ENCODE measurements around the gene AHCYL1. TPM values are rescaled to one million over a fixed set of nuclear protein-coding genes. Genes with fewer than 3 reads are reported as not detected.
"Not testable (repeated sequence)": the region's sequence is repeated elsewhere in the genome, so short reads cannot be mapped to it uniquely, and the experiment has no call there.

Gene AHCYL1
- total RNA-seq, 3 donors from 2014 or later, result 87.5 to 116 (median 87.8) TPM

DNA sequence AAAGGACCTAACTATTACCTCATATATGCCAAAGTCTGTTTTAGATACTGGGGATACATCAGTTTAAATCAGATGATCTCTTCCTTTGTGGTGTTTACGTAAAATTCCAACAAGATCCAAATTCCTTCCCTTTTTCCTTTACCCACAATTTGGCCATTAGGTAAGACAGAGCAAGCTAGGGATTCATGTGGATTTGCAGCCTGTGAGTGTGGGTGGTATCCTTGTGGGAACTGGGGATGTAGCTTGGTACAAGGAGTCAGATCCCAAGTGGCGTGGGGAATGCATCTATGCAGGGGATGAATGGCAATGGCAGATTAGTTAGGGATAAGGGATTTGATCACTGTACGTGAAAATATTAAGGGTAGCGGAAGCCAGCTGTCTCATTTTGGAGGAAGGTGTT, 40.0 kb downstream of the AHCYL1 start:
- Histone ChIP-seq H3K4me1 (ENCODE audit: low read depth) (no peaks in the 10 kb centered on the region), H3K9me3 (no peaks in the 10 kb centered on the region), H3K4me3 (no peak overlapping the region), H3K36me3 (ENCODE audit: low read depth) (peaks cover 7% of the 10 kb centered on the region)
- ATAC-seq (no peak), DNase-seq (no peak)
- intact Hi-C loops (cut with DNase I, micrococcal nuclease), result no loop called here
- TF ChIP-seq, protein P1, sequence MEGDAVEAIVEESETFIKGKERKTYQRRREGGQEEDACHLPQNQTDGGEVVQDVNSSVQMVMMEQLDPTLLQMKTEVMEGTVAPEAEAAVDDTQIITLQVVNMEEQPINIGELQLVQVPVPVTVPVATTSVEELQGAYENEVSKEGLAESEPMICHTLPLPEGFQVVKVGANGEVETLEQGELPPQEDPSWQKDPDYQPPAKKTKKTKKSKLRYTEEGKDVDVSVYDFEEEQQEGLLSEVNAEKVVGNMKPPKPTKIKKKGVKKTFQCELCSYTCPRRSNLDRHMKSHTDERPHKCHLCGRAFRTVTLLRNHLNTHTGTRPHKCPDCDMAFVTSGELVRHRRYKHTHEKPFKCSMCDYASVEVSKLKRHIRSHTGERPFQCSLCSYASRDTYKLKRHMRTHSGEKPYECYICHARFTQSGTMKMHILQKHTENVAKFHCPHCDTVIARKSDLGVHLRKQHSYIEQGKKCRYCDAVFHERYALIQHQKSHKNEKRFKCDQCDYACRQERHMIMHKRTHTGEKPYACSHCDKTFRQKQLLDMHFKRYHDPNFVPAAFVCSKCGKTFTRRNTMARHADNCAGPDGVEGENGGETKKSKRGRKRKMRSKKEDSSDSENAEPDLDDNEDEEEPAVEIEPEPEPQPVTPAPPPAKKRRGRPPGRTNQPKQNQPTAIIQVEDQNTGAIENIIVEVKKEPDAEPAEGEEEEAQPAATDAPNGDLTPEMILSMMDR (IDR thresholded peaks at IDR 0.05), result no peak

DNA sequence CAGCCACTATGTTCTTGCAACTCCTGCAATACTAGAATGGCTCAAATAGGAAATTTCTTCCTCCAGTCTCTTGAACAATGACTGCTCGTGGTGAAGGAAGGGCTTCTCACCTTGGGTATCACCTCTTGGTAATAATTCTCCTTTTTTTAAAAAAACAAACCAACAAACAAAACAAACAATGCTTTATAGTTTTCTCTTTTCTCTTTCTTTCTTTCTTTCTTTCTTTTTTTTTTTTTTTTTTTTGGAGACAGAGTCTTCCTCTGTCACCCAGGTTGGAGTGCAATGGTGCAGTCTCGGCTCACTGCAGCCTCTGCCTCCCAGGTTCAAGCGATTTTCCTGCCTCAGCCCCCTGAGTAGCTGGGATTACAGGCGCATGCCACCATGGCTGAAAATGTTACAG, 46.1 kb downstream of the AHCYL1 start:
- H3K9me3 ChIP-seq; H3K4me1 ChIP-seq (ENCODE audit: low read depth); intact Hi-C loops (cut with DNase I, micrococcal nuclease); ATAC-seq; H3K4me3 ChIP-seq; H3K36me3 ChIP-seq (ENCODE audit: low read depth); DNase-seq: not testable (repeated sequence)

DNA sequence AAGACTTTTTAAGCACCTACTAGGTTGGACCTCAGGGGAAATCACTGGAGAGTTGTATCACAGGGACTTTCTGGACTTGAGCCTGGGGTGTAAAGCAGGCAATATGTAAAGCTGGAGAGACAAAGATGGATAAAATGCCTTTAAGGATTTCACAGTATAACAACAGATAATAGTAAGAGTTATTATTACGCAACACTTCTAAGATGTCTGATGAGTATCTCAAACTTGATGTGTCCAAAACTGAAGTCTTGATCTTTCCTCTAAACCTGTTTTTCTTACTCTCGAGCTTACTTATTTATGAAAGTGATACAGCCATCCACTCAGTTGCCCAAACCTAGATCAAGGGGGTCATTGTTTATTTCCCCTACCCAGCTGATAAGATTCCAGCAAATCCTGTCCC, 47.8 kb downstream of the AHCYL1 start:
- DNase-seq, result no peak
- no peak for ATAC-seq
- intact Hi-C loops (cut with DNase I, micrococcal nuclease), result no loop called here
- Histone ChIP-seq H3K36me3 (ENCODE audit: low read depth) (no peaks in the 10 kb centered on the region), H3K9me3 (no peaks in the 10 kb centered on the region), H3K4me1 (ENCODE audit: low read depth) (peaks cover 10% of the 10 kb centered on the region), H3K4me3 (no peak overlapping the region)
- TF ChIP-seq, protein P1 (IDR thresholded peaks at IDR 0.05), result no peak

DNA sequence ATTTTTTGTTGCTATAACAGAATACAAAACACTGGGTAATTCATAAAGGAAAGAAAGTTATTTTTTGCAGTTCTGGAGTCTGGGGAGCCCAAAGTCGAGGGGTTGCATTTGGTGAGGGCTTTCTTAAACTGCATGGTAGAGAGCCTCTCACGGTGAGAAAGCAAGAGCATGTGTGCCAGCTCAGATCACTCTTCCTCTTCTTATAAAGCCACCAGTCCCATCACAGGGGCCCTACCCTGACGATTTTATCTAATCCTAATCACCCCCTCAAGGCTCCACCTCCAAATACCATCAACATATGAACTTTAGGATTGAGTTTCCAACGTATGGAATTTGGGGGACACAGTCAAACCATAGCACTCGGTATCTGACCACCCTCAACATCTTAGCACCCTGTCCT, 48.9 kb downstream of the AHCYL1 start:
- ATAC-seq, result no peak

DNA sequence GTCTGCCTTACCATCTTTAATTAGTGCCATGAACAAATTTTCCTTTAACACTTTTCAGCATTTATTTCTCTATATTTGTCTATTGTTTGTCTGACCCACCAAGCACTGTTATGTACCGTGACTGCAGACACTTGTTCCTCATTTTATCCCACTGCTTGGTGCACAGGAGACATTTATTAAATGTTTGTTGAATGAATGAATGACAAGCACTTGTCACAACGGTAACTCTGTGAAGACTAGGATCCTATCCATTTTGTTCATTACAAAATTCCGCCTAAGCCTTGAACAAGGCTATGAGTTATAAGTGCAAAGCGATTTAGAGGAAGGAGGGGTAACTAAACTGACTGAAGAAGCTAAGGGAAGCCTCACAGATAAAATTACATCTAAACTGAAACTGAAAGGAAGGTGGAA, 49.5 kb downstream of the AHCYL1 start:
- H3K4me3 ChIP-seq, result no peak overlapping the region
- H3K9me3 ChIP-seq, result no peaks in the 10 kb centered on the region
- intact Hi-C loops (cut with DNase I, micrococcal nuclease), result no loop called here

More for the DNA sequence above, 48.9 kb downstream of the AHCYL1 start:
- Histone ChIP-seq H3K9me3 (no peaks in the 10 kb centered on the region), H3K36me3 (ENCODE audit: low read depth) (no peaks in the 10 kb centered on the region), H3K4me1 (ENCODE audit: low read depth) (peaks cover 10% of the 10 kb centered on the region), H3K4me3 (no peak overlapping the region)
- TF ChIP-seq, protein P1 (IDR thresholded peaks at IDR 0.05), result no peak
- intact Hi-C loops (cut with DNase I, micrococcal nuclease), result no loop called here
- no peak for DNase-seq

DNA sequence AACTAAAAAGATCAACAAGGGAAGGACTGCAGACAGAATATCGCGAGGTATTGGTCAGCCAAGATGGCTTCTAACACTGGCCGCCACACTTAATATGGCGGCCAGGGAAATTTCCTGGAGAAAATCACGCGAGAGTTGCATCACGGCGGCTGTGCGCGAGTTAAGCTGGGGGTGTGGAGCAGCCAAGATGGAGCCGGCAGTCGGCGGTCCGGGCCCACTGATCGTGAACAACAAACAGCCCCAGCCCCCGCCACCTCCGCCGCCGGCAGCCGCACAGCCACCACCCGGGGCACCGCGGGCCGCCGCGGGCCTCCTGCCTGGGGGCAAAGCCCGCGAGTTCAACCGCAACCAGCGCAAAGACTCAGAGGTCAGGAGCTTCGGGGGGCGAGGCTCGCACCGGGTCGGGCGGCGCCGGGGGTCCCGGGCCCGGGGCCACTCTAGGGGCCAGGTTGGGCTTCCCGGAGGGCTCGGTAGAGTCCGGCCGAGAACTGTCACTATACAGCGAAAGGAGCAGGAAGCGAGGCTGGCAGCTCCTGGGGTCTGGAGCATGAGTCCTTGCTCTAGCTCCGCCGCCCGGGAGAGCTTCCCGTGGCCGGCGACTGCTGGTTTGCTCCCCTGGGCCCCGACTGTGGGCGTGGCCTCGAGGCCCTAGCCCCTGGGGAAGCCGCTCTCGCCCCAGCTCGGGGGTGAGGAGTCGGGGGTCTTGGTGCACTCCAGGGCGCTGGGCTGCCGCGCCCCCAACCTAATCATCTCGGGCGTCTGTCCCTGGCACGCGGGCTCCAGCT, 50.1 kb downstream of the AHCYL1 start, which contains the start of gene STRIP1:
STRIP1 (plus strand) TSS at position 174 of the 785 bp plus-strand sequence; CDS start at position 188, 14 bp downstream.
- intact Hi-C loops (cut with DNase I, micrococcal nuclease), result no loop called here
- peak; percentile 97 for ATAC-seq

More for the DNA sequence above, 49.5 kb downstream of the AHCYL1 start:
- ATAC-seq, result no peak
- Histone ChIP-seq H3K4me1 (ENCODE audit: low read depth) (peaks cover 10% of the 10 kb centered on the region), H3K36me3 (ENCODE audit: low read depth) (no peaks in the 10 kb centered on the region)
- no peak for DNase-seq
- TF ChIP-seq, protein P1 (IDR thresholded peaks at IDR 0.05), result no peak

More for the DNA sequence above, 50.1 kb downstream of the AHCYL1 start, which contains the start of gene STRIP1:
- H3K9me3 ChIP-seq, result no peaks in the 10 kb centered on the region
- peak; percentile 94 to 95 (median 94) for DNase-seq
- no peaks in the 10 kb centered on the region for H3K36me3 ChIP-seq (ENCODE audit: low read depth)
- peak within 1 kb of the TSS; percentile 100 for H3K4me3 ChIP-seq
- H3K4me1 ChIP-seq (ENCODE audit: low read depth), result peaks cover 10% of the 10 kb centered on the region
- TF ChIP-seq, protein P1 (IDR thresholded peaks at IDR 0.05), result no peak

All from mucosa of descending colon (tissue), 3 donors.